Measurements from ENCODE around the gene DOCK2. TPM values are rescaled to one million over a fixed set of nuclear protein-coding genes. Genes with fewer than 3 reads are reported as not detected.

Gene DOCK2
- total RNA-seq, 4 donors from 2014 or later, result 0.32 to 5.3 (median 2.7) TPM

DNA sequence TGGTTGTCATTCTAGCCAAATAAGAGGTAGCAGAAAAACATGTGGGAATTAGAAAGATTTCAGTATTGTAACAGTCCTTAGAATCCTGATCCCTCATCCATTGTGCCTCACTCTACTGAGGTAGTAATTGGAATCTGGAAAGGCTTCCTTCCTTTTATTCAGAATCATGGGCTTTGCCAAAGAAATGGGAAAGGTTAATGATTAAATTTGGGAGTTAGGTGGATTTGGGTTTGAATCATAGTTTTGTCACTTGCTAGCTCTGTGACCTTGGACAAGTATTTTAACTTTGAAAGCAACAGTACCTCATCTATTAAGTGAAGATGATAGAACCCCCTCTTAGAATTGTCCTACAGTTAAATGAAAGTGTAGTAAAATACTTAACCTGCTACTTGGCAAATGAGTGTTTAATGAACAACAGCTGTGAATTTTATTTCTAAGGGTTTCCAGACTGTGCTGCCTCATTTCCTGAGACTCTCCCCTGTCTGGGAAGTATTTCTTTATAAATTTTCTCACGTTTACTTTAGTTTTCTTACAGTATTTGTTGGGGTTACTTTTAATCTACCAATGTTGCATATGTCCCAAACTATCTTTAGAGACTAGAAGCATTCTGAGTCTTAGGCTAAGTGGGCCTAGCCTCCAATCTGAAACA, 41.8 kb upstream of the DOCK2 start:
- H3K27me3 ChIP-seq, result no peaks in the 10 kb centered on the region
- ATAC-seq (no peak), DNase-seq (no peak)
- no peaks in the 10 kb centered on the region for H3K9me3 ChIP-seq
- in situ Hi-C loops (cut with MboI; ENCODE audit: low sequenced_read_pairs in 4 of 4) (loop anchor here in 2 of 4 donors (25.0 kb wide), 1 partner anchor 608 kb away; no protein-coding TSS in a partner anchor), intact Hi-C loops (cut with DNase I; ENCODE audit: low total_unique reads) (no loop called here)
- H3K4me1 ChIP-seq, result no peaks in the 10 kb centered on the region
- peaks cover 2 to 48% of the 10 kb centered on the region in 2 donors for H3K36me3 ChIP-seq
- no peak overlapping the region for H3K4me3 ChIP-seq
- TF ChIP-seq, protein P1, sequence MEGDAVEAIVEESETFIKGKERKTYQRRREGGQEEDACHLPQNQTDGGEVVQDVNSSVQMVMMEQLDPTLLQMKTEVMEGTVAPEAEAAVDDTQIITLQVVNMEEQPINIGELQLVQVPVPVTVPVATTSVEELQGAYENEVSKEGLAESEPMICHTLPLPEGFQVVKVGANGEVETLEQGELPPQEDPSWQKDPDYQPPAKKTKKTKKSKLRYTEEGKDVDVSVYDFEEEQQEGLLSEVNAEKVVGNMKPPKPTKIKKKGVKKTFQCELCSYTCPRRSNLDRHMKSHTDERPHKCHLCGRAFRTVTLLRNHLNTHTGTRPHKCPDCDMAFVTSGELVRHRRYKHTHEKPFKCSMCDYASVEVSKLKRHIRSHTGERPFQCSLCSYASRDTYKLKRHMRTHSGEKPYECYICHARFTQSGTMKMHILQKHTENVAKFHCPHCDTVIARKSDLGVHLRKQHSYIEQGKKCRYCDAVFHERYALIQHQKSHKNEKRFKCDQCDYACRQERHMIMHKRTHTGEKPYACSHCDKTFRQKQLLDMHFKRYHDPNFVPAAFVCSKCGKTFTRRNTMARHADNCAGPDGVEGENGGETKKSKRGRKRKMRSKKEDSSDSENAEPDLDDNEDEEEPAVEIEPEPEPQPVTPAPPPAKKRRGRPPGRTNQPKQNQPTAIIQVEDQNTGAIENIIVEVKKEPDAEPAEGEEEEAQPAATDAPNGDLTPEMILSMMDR (IDR thresholded peaks at IDR 0.05 in 4 of 5, conservative IDR thresholded peaks at IDR 0.05 in 1 of 5), result no peak
- TF ChIP-seq POLR2A (IDR thresholded peaks at IDR 0.05), result no peak
- no peak overlapping the region for H3K27ac ChIP-seq

DNA sequence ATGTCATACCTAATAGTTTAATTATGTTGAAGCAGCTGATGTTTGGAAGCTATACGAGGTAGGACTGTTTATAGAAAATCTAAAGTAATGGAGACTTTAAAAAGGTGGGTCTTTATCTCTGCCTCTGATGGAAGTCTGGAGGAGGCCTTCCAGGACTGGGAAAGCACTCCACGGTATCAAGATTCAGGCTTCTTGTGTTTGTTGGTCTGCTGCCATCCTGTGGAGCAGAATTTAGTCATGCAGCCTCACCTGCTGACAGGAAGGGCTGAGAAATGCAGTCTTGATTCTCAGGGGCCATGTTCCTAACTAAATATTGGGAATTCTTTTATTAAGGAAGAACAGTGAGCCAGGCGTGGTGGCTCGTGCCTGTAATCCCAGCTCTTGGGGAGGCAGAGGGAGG, 37.6 kb upstream of the DOCK2 start:
- H3K4me1 ChIP-seq, result no peaks in the 10 kb centered on the region

DNA sequence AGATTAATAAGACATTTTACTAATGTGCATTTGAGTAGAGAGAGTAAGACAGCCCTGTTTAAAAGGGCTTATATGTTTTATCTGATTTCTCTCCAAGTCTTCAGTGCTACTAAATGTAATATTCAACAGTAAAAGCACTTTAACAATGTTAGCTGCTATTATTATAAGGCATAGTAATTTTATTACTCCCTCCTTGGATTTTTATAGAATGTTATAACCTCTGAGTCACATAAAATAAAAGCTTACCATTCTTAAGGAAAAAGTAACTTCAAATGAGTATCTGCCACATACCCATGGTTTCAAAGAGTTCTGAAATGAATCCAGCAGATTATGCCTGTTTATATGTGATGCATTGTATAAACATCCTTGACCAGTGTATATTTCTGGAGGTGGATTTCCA, 34.5 kb upstream of the DOCK2 start:
- peaks cover 0 to 16% of the 10 kb centered on the region in 2 donors for H3K36me3 ChIP-seq
- in situ Hi-C loops (cut with MboI; ENCODE audit: low sequenced_read_pairs in 4 of 4), result no loop called here

More for the DNA sequence above, 37.6 kb upstream of the DOCK2 start:
- Histone ChIP-seq H3K27ac (no peak overlapping the region), H3K27me3 (no peaks in the 10 kb centered on the region), H3K4me3 (no peak overlapping the region), H3K9me3 (no peaks in the 10 kb centered on the region), H3K36me3 (peaks cover 0 to 35% of the 10 kb centered on the region in 2 donors)
- intact Hi-C loops (cut with DNase I; ENCODE audit: low total_unique reads) (no loop called here), in situ Hi-C loops (cut with MboI; ENCODE audit: low sequenced_read_pairs in 4 of 4) (loop anchor here in 2 of 4 donors (25.0 kb wide), 1 partner anchor 612 kb away; no protein-coding TSS in a partner anchor)
- TF ChIP-seq POLR2A (IDR thresholded peaks at IDR 0.05), result no peak
- TF ChIP-seq, protein P1 (IDR thresholded peaks at IDR 0.05 in 4 of 5, conservative IDR thresholded peaks at IDR 0.05 in 1 of 5), result no peak
- DNase-seq, result no peak
- no peak for ATAC-seq

DNA sequence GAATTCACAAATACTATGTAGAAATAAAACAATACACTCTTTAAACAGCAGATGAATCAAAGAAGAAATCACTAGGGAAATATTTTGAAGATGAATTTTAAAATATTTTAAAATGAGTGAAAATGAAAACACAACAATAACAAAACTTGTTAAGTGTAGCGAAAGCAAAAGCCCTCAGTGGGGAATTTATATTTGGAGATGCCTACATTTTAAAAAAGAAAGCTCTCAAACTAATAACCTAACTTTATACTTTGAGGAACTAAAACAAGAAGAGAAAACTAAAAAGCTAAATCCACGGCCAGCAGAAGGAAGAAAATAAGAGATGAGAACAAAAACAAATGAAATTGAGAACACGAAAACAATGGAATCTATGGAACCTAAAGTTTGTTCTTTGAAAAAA, 30.8 kb upstream of the DOCK2 start:
- ATAC-seq (no peak), DNase-seq (no peak)
- Histone ChIP-seq H3K27me3 (no peaks in the 10 kb centered on the region), H3K36me3 (peaks cover 0 to 13% of the 10 kb centered on the region in 2 donors), H3K4me1 (no peaks in the 10 kb centered on the region), H3K9me3 (no peaks in the 10 kb centered on the region), H3K27ac (no peak overlapping the region), H3K4me3 (no peak overlapping the region)
- intact Hi-C loops (cut with DNase I; ENCODE audit: low total_unique reads), result no loop called here
- in situ Hi-C loops (cut with MboI; ENCODE audit: low sequenced_read_pairs in 4 of 4), result no loop called here
- no peak for TF ChIP-seq POLR2A (IDR thresholded peaks at IDR 0.05)
- TF ChIP-seq, protein P1 (IDR thresholded peaks at IDR 0.05 in 4 of 5, conservative IDR thresholded peaks at IDR 0.05 in 1 of 5), result no peak

More for the DNA sequence above, 34.5 kb upstream of the DOCK2 start:
- DNase-seq (no peak), ATAC-seq (no peak)
- Histone ChIP-seq H3K9me3 (no peaks in the 10 kb centered on the region), H3K4me1 (no peaks in the 10 kb centered on the region), H3K4me3 (no peak overlapping the region), H3K27me3 (no peaks in the 10 kb centered on the region), H3K27ac (no peak overlapping the region)
- TF ChIP-seq, protein P1 (IDR thresholded peaks at IDR 0.05 in 4 of 5, conservative IDR thresholded peaks at IDR 0.05 in 1 of 5), result no peak
- TF ChIP-seq POLR2A (IDR thresholded peaks at IDR 0.05), result no peak
- intact Hi-C loops (cut with DNase I; ENCODE audit: low total_unique reads), result no loop called here
